Ectodermal cell (in vitro differentiated cells): ENCODE data around the gene GOLPH3.

Experiments
- H3K27ac ChIP-seq: 2 replicates; pipeline ENCODE4 v1.7.0; 2013; ENCODE audit warnings: mild to moderate bottlenecking, low read depth, low read length; ENCODE audit not compliant: insufficient read depth, poor library complexity, severe bottlenecking
- H3K27me3 ChIP-seq: 2 replicates; pipeline ENCODE4 v1.7.0; 2013; ENCODE audit warnings: mild to moderate bottlenecking, low read length; ENCODE audit not compliant: insufficient read depth, control insufficient read depth, poor library complexity, severe bottlenecking
- H3K36me3 ChIP-seq: one replicate; pipeline ENCODE4 v1.7.0; 2013; ENCODE audit warnings: low read length; ENCODE audit not compliant: control insufficient read depth, insufficient read depth
- H3K4me1 ChIP-seq: one replicate; pipeline ENCODE4 v1.7.0; 2013; ENCODE audit warnings: low read length; ENCODE audit not compliant: control insufficient read depth, insufficient read depth
- H3K4me3 ChIP-seq: 2 replicates; pipeline ENCODE4 v1.7.0; 2013; ENCODE audit warnings: low read depth, low read length, control low read depth; ENCODE audit not compliant: insufficient read depth
- H3K9me3 ChIP-seq: 2 replicates; pipeline ENCODE4 v1.7.0; 2013; ENCODE audit warnings: mild to moderate bottlenecking, low read length, moderate library complexity; ENCODE audit not compliant: control insufficient read depth
- WGBS, 2 experiments: methylation state at CpG; one replicate each; pipeline ENCODE4 v1.1.7; 2013; ENCODE audit warnings: missing lambda C conversion rate in 2 of 2; 5-methylcytosine and 5-hydroxymethylcytosine counted together

The GOLPH3 gene

GRCh38 chr5:32202394-32202793, 28.3 kb upstream of the GOLPH3 start:
- no peak overlapping the region for H3K4me3 ChIP-seq
- WGBS, 2 experiments = 86 to 91% methylated on average over 2 of the region's 2 CpGs
- no peaks in the 10 kb centered on the region for H3K36me3 ChIP-seq
- H3K4me1 ChIP-seq = no peaks in the 10 kb centered on the region
- no peaks in the 10 kb centered on the region for H3K9me3 ChIP-seq
- H3K27ac ChIP-seq = no peak overlapping the region
- no peaks in the 10 kb centered on the region for H3K27me3 ChIP-seq

GRCh38 chr5:32201122-32201753, 27.1 kb upstream of the GOLPH3 start:
- no peaks in the 10 kb centered on the region for H3K9me3 ChIP-seq
- no peaks in the 10 kb centered on the region for H3K4me1 ChIP-seq
- H3K36me3 ChIP-seq = no peaks in the 10 kb centered on the region
- no peak overlapping the region for H3K4me3 ChIP-seq
- H3K27me3 ChIP-seq = no peaks in the 10 kb centered on the region
- 90 to 100% methylated on average over 3 of the region's 3 CpGs for WGBS, 2 experiments
- no peak overlapping the region for H3K27ac ChIP-seq

- WGBS, 2 experiments = 93 to 95% methylated on average over 6 of the region's 6 CpGs
- H3K9me3 ChIP-seq = no peaks in the 10 kb centered on the region
- no peak overlapping the region for H3K27ac ChIP-seq
- H3K27me3 ChIP-seq = no peaks in the 10 kb centered on the region
- no peak overlapping the region for H3K4me3 ChIP-seq
- H3K4me1 ChIP-seq = no peaks in the 10 kb centered on the region
- H3K36me3 ChIP-seq = no peaks in the 10 kb centered on the region
Observed at GRCh38 chr5:32197032-32197431, 22.9 kb upstream of the GOLPH3 start.

- Histone ChIP-seq H3K27ac (no peak overlapping the region), H3K36me3 (no peaks in the 10 kb centered on the region), H3K4me3 (no peak overlapping the region), H3K27me3 (no peaks in the 10 kb centered on the region), H3K9me3 (no peaks in the 10 kb centered on the region), H3K4me1 (no peaks in the 10 kb centered on the region)
- WGBS, 2 experiments = 81 to 93% methylated on average over 5 of the region's 5 CpGs
Observed at GRCh38 chr5:32195265-32195664, 21.1 kb upstream of the GOLPH3 start.

GRCh38 chr5:32193591-32193990, 19.5 kb upstream of the GOLPH3 start:
- Histone ChIP-seq H3K27ac (no peak overlapping the region), H3K9me3 (no peaks in the 10 kb centered on the region), H3K4me1 (no peaks in the 10 kb centered on the region), H3K4me3 (no peak overlapping the region), H3K36me3 (no peaks in the 10 kb centered on the region), H3K27me3 (no peaks in the 10 kb centered on the region)
- WGBS, 2 experiments = 92% methylated on average over 7 of the region's 7 CpGs

GRCh38 chr5:32190095-32190494, 16.0 kb upstream of the GOLPH3 start:
- WGBS, 2 experiments = 96 to 97% methylated on average over 5 of the region's 5 CpGs

GRCh38 chr5:32187675-32188074, 13.6 kb upstream of the GOLPH3 start:
- Histone ChIP-seq H3K4me3 (no peak overlapping the region), H3K27me3 (no peaks in the 10 kb centered on the region), H3K4me1 (no peaks in the 10 kb centered on the region), H3K36me3 (no peaks in the 10 kb centered on the region), H3K9me3 (no peaks in the 10 kb centered on the region), H3K27ac (no peak overlapping the region)

More at GRCh38 chr5:32190095-32190494, 16.0 kb upstream of the GOLPH3 start:
- H3K27ac ChIP-seq = no peak overlapping the region
- H3K36me3 ChIP-seq = no peaks in the 10 kb centered on the region
- no peaks in the 10 kb centered on the region for H3K4me1 ChIP-seq
- H3K27me3 ChIP-seq = no peaks in the 10 kb centered on the region
- no peak overlapping the region for H3K4me3 ChIP-seq
- no peaks in the 10 kb centered on the region for H3K9me3 ChIP-seq

- H3K36me3 ChIP-seq = no peaks in the 10 kb centered on the region
- no peaks in the 10 kb centered on the region for H3K9me3 ChIP-seq
- no peak overlapping the region for H3K27ac ChIP-seq
- H3K4me1 ChIP-seq = no peaks in the 10 kb centered on the region
- no peak overlapping the region for H3K4me3 ChIP-seq
- 80 to 81% methylated on average over 5 of the region's 5 CpGs for WGBS, 2 experiments
- H3K27me3 ChIP-seq = no peaks in the 10 kb centered on the region
Observed at GRCh38 chr5:32182463-32183063, 8.4 kb upstream of the GOLPH3 start.

- H3K27me3 ChIP-seq = no peaks in the 10 kb centered on the region
- 0% methylated on average over 74 of the region's 74 CpGs for WGBS, 2 experiments
- H3K4me1 ChIP-seq = no peaks in the 10 kb centered on the region
- peaks cover 8% of the 10 kb centered on the region for H3K36me3 ChIP-seq
- peak overlapping the region; percentile 99 for H3K27ac ChIP-seq
- H3K9me3 ChIP-seq = no peaks in the 10 kb centered on the region
- H3K4me3 ChIP-seq = peak overlapping the region; percentile 80
Observed at GRCh38 chr5:32173267-32174010, 680 bp downstream of the GOLPH3 start.

- H3K27ac ChIP-seq = no peak overlapping the region
Observed at GRCh38 chr5:32172923-32173266, 1.2 kb downstream of the GOLPH3 start.

More at GRCh38 chr5:32172923-32173266, 1.2 kb downstream of the GOLPH3 start:
- Histone ChIP-seq H3K4me3 (peak overlapping the region; percentile 80), H3K9me3 (no peaks in the 10 kb centered on the region), H3K27me3 (no peaks in the 10 kb centered on the region), H3K4me1 (no peaks in the 10 kb centered on the region), H3K36me3 (peaks cover 12% of the 10 kb centered on the region)
- 0% methylated on average over 4 of the region's 4 CpGs for WGBS, 2 experiments
